Lung (tissue), 12 donors: ENCODE data around the gene SKP1. TPM values are rescaled to one million over a fixed set of nuclear protein-coding genes. Genes with fewer than 3 reads are reported as not detected.

ENCODE experiments used
- ATAC-seq: fragments of 200-7000 bp; cut with Tn5 transposase; one replicate; pipeline ENCODE4 v1.9.1; 2020; ENCODE audit warnings: moderate number of reproducible peaks; ENCODE audit not compliant: insufficient read depth, low FRiP score
- DNase-seq, 3 donors: peaks; one replicate each; pipeline ENCODE4 v3.0.0-alpha.2; 2013 to 2017
- H3K27ac ChIP-seq, 2 donors: one replicate each; pipeline ENCODE4 v1.5.1; 2013; ENCODE audit warnings: mild to moderate bottlenecking in 2 of 2, moderate library complexity in 2 of 2, control low read depth in 1 of 2, inconsistent platforms in 1 of 2, low read depth in 1 of 2, low read length in 1 of 2
- H3K27me3 ChIP-seq, 3 donors: one replicate each; pipeline ENCODE4 v1.5.1; 2013; ENCODE audit warnings: low read length in 2 of 3; ENCODE audit not compliant: control insufficient read depth in 3 of 3, insufficient read depth in 3 of 3
- H3K36me3 ChIP-seq, 4 donors: one replicate each; pipeline ENCODE4 v1.5.1; 2013; ENCODE audit warnings: low read length in 4 of 4, mild to moderate bottlenecking in 1 of 4, moderate library complexity in 1 of 4; ENCODE audit not compliant: control insufficient read depth in 4 of 4, insufficient read depth in 4 of 4
- H3K4me1 ChIP-seq, 5 donors: one replicate each; pipeline ENCODE4 v1.5.1; 2013; ENCODE audit warnings: low read length in 5 of 5, mild to moderate bottlenecking in 2 of 5, moderate library complexity in 1 of 5; ENCODE audit not compliant: control insufficient read depth in 5 of 5, insufficient read depth in 5 of 5
- H3K4me3 ChIP-seq: one replicate; pipeline ENCODE4 v1.5.1; 2013; ENCODE audit warnings: mild to moderate bottlenecking, control low read depth, moderate library complexity
- H3K9ac ChIP-seq, 2 donors: one replicate each; pipeline ENCODE4 v1.5.1; 2013; ENCODE audit warnings: low read length in 2 of 2, control low read depth in 1 of 2; ENCODE audit not compliant: insufficient read depth in 1 of 2
- H3K9me3 ChIP-seq, 4 donors: one replicate each; pipeline ENCODE4 v1.5.1; 2013; ENCODE audit warnings: low read length in 3 of 4, mild to moderate bottlenecking in 1 of 4, moderate library complexity in 1 of 4; ENCODE audit not compliant: control insufficient read depth in 4 of 4, insufficient read depth in 3 of 4
- CTCF ChIP-seq: IDR thresholded peaks from 2 replicates; pipeline ENCODE4 v1.5.1; 2012; ENCODE audit warnings: mild to moderate bottlenecking; ENCODE audit errors: control extremely low read depth, extremely low read depth
- WGBS, 2 donors: extraction: QIAGEN DNeasy Blood & Tissue Kit; methylation state at CpG; one replicate each; pipeline ENCODE4 v1.1.7; 2013; 5-methylcytosine and 5-hydroxymethylcytosine counted together
- polyA plus RNA-seq, 2 donors: library from polyadenylated mRNA; stranded (reverse); fragments of 200-250 nt; gene quantifications; one replicate each; pipeline ENCODE4 v1.2.1, GENCODE V29; 2013
- total RNA-seq, 2 donors: library from RNA; depleted of rRNA in 1 of 2; stranded (reverse); fragments of >200 nt in 1 of 2; gene quantifications; one replicate each; pipeline ENCODE4 v1.2.1, GENCODE V29; 2014 to 2021
- donor health status: control.
- donor health status: control.
- donor health status: Bipolar disorder and iron deficiency.
- donor health status: healthy.
- donor health status: DM: yes; HTN: yes; CAD: no.

The SKP1 gene
- total and polyA plus RNA-seq, 4 donors: 149 to 551 (median 283) TPM

GRCh38 chr5:134209477-134210245, 32.9 kb upstream of the SKP1 start:
- H3K4me3 ChIP-seq: no peak overlapping the region
- DNase-seq (no peak), ATAC-seq (no peak)
- H3K27ac ChIP-seq: peak overlapping the region in 1 of 2 donors; percentile 40
- H3K27me3 ChIP-seq: no peaks in the 10 kb centered on the region
- peaks cover 0 to 12% (median 12%) of the 10 kb centered on the region in 5 donors for H3K4me1 ChIP-seq
- peaks cover 0 to 2% (median 0%) of the 10 kb centered on the region in 4 donors for H3K9me3 ChIP-seq
- H3K9ac ChIP-seq: no peak overlapping the region
- peaks cover 3 to 16% (median 6%) of the 10 kb centered on the region in 4 donors for H3K36me3 ChIP-seq
- no peak for TF ChIP-seq CTCF
- 81 to 86% methylated on average over 14 of the region's 14 CpGs for whole genome bisulfite sequencing, 2 donors

GRCh38 chr5:134207696-134208095, 30.9 kb upstream of the SKP1 start:
- Histone ChIP-seq H3K9me3 (no peaks in the 10 kb centered on the region), H3K27ac (no peak overlapping the region), H3K27me3 (no peaks in the 10 kb centered on the region), H3K4me3 (no peak overlapping the region), H3K4me1 (peaks cover 0 to 12% (median 12%) of the 10 kb centered on the region in 5 donors), H3K36me3 (peaks cover 12 to 20% (median 14%) of the 10 kb centered on the region in 4 donors), H3K9ac (no peak overlapping the region)
- DNase-seq (no peak), ATAC-seq (no peak)
- no peak for TF ChIP-seq CTCF
- 43 to 75% methylated on average over 1 of the region's 1 CpG for WGBS, 2 donors

GRCh38 chr5:134206627-134207160, 29.9 kb upstream of the SKP1 start:
- WGBS, 2 donors: 82 to 84% methylated on average over 7 of the region's 7 CpGs
- Histone ChIP-seq H3K4me3 (no peak overlapping the region), H3K4me1 (peaks cover 0 to 12% (median 12%) of the 10 kb centered on the region in 5 donors), H3K27ac (no peak overlapping the region), H3K9ac (no peak overlapping the region), H3K36me3 (peaks cover 12 to 26% (median 18%) of the 10 kb centered on the region in 4 donors), H3K27me3 (no peaks in the 10 kb centered on the region), H3K9me3 (no peaks in the 10 kb centered on the region)
- no peak for DNase-seq
- no peak for TF ChIP-seq CTCF
- no peak for ATAC-seq
